Measurements from ENCODE around the gene TBCB.

- TF ChIP-seq CTCF (IDR thresholded peaks at IDR 0.05) = no peak
- no peak for TF ChIP-seq POLR2A (IDR thresholded peaks at IDR 0.05)
Observed at GRCh38 chr19:36139120-36139472, 23.8 kb downstream of the TBCB start.
